ENCODE results near the gene NTM.
"Not testable (repeated sequence)": the region's sequence is repeated elsewhere in the genome, so short reads cannot be mapped to it uniquely, and the experiment has no call there.

The NTM gene

DNA sequence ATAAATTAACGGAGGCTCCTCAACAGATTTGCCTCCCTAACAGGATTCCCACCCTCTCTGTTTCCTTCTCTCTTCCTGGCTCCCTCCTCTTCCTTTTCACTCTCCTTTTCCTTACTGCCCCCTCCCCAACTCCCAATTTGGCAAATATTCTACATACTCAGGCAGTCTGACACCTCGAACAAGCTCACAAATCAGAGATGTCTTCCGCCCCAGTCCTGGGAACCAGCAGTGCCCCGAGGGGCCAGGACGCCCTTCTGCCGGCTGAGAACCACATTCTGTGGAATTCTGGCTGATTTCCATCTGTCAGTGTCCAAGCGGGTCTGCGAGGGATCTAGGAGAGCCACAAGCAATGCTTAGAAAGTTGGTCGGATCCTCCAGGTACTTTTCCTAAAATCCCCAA, 94.0 kb downstream of the NTM start:
- no peak for DNase-seq

DNA sequence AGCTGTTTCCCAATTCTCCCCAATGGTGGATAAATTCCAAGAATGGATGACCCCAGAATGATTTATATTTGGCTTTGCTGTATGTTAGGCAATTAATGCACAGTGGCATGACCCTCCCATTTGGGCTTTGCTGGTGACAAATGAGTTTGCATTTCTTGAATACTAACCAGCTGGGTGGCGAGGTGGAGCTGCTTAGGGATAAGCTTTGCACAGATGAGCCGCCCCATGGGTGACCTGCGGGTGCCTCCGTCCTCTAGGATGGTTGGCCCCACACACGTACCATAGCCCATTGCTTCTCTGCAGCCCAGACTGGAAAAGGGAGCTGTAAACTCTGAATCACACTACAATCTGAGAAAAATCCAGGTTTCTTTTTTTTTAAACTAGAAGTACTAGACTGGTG, 94.6 kb downstream of the NTM start:
- no peak for DNase-seq

DNA sequence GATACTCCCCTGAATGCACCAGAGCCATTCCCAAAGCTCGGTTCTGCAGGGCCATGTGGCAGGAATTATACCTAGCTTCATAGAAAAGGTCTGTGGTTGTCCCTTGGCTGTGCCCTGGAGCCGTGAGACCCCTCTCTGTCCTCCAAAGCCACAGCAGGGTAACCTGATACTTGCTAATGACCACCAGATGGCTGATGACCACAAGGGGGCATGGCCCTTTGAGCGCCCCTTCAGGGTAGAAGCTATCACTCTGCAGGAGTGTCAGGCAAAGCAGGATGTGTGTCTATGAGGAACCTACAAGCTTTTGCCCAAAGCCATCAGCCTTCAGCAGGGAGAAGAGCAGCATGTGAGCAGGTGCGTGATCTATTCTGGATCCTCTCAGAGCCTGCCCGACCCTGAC, 95.3 kb downstream of the NTM start:
- DNase-seq: no peak

DNA sequence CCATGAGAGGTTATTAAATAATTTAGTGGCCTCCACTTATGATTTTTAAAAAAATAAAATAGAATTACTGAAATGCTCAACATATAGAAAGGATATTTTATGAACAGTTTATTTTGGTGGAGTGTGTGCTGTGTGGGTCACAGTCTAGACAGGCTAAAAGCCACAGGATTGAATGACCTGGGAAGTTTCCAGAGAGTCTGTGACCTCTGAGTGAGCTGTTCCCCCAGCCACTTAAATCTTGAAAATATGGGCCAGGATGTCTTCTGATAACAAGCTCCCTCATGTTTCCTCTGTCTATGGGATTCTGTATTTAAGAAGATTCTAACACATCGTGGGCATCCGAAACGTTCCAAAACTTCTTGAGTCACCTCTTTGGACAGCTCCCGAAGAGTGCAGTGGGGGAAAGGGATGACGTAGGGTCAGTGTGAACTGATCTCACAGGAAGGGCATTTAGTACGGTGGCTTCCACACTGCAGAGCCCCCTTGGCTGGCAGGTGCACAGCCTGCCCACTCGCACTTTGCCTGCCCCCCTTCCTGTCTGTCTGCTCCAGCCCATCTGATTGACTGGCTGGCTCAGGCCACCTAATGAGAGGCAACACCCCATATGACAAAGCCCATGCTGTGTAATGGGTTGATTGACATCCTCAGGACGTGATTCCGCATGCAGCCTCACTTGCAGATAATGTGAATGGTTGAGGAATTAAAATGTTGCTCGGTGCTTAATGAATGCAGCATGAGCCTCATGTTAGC, 97.4 kb downstream of the NTM start:
- DNase-seq: no peak

DNA sequence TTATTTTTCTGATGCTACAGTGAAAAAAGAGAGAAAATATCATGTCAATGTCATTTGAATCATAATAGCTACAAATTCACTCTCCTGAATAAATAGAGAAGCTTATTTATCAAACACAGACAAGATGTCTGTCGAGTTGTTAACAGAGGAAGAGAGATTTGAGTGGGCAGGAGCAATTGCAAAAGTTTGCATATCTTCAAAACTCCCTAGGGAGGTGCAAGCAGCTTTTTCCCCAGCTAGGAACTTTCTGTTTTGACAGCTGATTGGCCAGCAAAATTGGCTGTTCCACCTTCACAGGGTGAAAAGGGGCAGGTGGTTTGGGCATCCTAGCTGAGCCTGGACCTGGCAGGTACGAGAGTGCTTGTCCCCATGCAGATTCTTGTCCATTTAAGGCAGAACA, 98.2 kb downstream of the NTM start:
- DNase-seq: no peak

DNA sequence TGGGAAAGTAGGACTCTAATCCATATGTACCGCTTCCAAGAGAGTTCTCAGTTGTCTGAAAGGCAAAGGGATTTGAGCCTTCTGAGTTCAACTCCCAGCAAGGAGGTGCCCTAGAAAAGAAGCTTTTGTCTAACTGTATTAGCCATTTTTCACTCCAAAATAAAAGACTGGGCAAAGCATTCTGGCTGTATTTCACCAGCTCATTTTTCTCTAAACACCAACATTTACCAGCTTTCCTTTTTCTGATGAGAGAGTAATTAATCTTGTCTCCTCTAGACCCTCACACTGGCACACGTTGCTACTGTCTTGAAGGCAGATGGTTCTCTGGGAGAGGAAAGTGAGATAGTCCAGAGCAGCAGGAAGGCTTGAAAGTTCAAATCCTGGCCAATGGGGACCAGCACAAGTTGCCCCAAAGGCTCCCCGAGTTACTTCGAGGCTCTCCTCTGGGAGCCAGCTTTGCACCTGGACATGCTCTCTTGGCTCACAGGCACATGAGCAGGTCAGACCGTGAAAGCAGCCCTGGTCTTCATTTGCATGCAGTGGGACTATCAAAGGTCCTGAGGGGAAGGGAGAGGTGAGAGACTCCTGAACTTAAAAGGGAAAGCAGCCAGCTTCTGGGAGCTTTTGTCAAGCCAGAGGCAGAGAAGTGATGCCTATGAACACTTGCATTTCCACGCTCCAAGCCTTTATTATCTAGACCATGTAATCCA, 100.0 kb downstream of the NTM start:
- no peak for DNase-seq

DNA sequence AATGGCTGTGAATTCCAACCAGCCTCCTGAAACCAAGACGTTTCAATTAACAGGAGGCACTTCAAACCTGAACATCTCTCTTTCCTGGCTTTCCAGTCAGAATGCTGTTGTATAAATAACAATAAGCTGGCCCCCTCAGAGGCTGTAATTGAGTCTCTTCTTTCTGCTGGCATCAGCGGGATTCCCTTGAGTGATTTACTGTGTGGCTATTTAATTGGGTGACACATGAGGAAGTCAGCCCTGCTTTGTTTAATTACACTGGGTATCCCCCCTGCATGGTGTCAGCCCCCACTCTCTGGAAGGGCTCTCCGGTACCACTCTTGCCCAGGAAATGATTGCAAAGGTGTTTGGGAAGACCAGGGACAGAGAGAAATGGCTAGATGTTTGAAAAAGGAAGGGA, 101.6 kb downstream of the NTM start:
- no peak for DNase-seq

DNA sequence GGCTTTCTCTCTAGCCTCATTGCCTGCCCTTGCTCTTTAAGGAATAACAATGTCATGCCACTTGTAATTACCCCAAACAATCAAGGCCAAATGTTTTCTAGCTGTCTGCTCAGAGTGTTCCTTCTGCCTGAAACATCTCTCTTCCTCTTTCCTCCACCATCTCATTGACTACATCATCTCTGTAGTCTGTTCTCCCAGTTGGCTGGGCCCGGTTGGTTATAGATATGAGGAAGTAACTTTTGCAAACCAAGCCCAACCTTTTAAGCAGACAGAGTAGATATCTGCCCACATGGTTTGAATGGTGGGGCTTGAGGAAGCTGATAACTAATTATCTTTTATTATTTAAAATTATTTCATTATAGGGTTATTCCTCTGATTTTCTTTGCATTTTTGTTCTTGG, 104.5 kb downstream of the NTM start:
- no peak for DNase-seq

DNA sequence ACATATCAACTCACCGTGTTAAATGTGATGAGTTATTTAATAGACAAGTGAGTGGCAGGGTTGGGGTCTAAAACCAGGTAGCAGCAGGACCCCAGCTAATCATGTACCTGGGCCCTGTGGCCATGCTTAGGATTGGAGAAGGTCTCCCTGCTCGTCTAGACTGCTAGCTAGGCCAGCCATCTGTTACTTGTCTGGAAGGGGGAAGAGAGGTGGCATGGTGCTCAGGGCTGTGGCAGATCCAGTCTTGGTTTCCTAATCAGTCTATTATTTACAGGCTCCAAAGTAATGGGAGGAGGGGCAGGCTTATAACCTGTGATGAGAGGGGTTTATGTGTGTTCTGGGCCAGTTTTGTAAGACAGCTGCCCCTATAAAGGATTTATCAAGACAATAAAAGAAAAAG, 105.9 kb downstream of the NTM start:
- no peak for DNase-seq

DNA sequence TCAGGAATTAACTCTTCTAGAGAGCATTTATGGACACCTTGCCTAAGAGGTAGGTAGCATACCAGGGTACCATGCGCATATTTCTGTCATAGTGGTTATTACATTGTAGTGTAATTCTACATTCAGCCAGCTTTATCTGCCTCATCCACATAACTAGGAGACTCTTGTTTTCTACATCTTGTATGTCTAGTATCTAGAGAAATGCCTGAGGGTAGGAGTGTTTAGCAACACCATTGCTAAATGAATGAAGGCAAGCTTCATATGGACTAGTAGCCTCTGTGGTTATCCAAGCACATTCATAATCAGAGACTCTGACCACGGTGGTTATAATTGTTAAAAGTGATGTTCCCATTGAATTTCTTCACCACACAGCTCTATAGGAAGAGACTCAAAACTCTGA, 107.9 kb downstream of the NTM start:
- DNase-seq: no peak

DNA sequence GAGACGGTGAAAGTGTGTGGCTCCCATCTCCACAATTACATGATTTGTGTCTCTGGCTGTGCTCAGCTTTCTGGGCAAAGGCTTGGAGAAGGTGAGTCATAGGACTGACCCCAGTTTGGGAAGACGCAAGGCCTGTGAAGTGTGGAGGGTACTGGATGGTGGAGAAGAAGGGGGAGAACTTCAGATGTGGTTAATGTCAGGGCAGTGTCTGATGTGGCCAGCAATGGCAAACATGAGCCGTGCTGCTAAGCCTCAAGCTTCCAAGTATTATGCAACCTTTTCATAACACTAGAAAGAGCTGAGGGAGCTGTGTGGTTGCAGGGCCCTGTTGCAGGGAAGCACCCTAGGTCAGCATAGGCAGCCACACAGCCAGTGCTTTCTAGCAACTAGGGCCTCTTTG, 110.9 kb downstream of the NTM start:
- no peak for DNase-seq

DNA sequence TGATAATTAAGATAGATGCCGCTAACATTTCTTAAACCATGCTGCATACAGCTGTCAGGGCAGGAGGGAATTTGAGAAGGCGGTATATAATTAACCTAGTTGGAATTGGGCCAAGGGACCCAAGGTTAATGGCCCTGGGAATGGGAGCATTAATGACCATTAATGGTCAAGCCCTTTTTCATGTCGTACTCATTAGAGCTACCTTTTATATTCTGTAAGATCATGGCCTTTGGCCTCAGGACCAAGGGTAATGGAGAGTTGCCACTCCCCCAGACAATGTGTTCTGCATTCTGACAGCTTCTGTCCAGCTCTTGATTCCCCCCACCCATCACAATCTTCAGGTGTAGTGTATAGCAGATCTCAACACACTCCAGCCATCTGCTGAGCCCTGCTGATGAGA, 111.6 kb downstream of the NTM start:
- DNase-seq: no peak

DNA sequence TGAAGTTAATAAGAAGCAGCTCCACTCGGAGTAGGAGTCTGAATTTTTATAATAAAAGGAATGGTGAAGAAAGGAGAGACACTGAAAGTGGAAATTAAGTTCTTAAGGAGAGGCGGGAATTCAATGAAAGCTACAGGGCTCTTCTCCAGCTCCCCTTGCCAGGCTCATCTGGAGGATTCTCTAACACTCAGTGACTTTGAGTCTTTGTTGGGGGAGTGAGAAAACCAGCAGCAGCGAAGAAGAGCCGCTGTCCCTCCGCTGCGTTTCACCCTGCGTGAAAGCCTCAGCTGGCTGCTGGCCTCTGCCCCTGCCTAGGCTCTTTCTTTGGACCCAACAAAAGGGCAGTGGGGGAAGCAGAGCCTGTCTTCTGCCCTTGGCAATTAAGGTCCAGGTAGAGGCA, 113.0 kb downstream of the NTM start:
- no peak for DNase-seq

DNA sequence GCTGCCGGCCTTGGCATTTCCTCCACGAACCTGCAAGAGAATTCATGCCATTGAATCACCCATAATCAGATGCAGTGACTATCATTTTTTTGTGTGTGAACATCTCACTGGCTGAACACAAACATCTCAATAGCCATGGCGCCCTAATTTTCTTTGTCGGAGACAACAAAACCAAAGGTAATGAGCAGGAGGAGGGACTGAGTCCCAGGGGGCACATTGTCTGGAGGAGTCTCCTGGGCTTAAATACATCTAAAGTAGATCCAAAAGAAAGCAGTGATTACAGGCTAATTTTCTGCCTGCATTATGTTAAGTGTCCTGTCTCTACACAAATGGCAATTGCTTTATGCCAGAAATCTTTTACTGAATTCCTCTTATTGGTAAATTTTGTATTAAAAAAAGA, 113.5 kb downstream of the NTM start:
- DNase-seq: no peak

DNA sequence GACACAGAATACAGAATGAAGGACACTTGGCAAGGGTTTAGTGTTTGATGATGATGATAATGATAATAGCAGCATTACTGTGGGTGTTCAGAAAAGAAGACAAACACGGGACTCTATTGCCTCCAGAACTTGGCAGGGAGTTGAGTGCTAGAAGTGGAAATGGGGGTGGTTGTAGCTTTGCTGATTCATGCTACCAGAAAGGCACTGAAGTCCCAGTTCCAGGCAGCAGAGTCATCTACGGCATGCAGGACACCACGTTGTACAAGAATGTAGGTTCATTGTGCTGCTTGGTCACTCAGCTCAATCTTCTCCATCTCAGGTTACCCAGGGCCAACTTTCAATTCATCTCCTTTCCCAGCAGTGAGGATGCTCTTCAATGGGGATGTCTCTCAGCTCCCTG, 115.7 kb downstream of the NTM start:
- DNase-seq: no peak

DNA sequence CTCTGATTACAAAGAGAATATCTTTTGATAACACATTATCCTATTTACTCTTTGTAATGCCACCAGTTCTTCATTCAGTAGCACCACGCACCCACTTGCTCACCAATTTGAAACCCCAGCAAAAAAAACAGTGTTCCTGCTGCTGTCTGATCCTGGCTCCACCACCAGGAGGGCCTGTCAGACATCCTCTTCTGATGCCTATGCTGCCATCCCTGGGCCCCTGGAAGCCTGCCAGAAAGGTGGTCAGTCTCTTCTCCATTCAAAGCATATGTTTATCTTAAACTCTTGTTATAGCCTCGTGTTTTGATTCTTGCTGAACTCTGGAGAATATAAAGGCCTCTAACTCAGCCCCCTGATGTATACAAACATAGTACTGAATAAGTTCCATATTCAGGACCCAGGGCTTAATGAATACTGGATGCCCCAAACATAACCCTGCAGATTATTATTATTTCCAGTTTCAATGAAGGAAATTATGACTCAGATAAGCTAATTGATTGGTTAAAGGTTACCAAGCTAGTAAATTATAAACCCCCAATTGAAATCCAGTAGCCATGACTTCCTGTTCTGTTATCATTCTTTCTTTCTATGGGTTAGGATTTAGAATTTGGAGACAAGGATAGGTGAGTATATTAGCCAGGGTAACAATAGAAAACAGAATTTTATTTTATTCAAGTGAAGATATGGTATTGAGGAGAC, 116.7 kb downstream of the NTM start:
- DNase-seq: no peak

DNA sequence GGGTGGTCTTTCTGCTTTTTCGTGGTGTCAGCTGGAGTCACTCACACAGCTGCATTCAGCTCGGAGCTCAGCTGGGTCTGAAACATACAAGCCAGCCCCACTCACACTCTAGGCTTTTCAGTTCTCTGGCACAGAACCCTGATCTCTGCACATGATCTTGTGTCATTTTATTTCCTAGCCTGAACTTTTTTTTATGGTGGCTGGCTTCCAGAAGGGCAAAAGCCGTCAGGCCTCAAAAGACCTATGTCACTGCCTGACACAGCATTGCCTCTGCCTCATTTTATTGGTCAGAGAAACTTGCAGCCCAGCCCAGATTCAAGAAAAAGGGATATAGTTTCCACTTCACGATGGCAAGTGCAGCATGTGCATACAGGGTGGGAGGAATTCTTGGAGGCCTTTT, 117.8 kb downstream of the NTM start:
- no peak for DNase-seq

DNA sequence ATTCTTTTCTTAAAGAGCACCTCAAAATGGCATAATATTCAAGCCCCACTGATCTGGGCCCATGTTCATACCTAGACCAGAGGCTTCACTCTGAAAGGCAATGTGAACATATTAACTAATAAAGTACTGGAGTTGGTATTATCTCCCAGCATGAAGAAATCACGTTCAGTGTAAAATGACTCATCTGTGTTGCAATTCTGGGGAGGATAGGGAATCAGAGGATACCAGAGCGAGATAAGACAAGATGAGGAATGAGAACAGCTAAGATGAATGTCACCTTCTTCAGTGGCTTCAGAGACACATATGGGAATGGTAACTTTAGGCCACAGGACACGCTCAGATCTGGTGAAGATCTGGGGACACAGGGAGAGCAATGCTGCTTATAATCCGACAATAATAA, 121.1 kb downstream of the NTM start:
- no peak for DNase-seq

DNA sequence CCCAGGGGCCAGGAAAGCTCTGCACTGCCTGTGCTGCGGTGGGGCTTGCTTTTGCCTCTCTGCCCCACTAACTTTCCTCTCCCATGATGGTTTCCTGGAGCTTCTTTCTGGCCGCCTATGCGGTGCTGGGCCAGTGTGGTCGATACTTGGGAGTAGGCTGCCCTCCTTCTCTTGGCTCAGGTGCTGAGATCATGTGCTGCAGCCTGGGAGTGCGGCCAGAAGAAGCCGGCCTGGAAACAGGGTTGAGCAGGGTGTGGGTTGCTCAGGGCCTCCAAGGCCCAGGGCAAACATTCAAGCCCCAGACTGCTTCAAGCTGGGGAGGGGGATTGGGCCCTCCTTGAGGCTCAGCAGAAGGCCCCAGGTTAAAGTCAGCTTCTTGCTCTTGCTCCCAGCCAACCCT, 125.0 kb downstream of the NTM start:
- DNase-seq: no peak

DNA sequence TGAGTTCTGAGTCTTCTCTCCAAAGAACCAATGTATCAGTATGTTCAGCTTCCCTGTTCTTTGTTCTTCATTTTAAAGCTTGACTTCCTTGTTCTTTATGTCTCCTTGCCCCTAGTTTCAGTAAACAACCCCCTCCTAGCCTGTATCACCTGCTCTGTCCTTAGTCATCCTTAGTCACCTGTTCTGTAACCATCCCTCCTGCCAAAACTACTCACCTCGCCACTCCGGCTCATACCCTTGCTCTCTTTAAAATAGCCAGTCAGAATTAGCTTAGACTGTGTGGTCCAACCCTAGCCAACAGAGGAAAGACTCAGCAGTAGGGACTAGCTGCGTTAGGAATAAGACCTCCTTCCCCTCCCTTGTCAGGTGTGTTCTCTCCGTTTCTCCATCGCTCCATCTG, 127.3 kb downstream of the NTM start:
- DNase-seq: not testable (repeated sequence)

DNA sequence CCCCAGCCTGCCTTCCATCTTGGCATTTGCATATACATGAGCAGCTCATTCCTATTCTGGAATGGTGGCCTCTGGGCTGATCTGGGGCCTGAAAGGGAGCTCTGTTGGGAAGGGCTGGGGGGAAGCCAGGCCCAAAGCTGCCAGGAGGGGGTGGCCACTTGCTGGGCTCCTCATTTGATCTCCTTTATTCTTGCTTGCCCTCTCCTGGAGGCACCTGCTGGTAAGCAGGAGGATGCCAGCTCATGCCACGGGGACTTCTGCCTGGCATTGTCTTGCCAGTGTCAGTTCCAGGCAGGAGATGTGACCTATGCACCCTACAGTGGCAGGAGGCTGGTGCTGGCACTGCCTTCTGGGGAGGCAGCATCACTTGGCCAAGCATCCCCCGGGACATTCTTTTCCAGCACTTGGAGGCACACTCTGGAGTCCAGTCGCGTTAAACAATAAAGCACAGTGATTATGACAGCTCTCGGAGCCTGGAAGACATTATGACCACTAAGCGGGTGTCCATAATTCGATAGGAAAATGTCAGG, 128.3 kb downstream of the NTM start:
- no peak for DNase-seq

DNA sequence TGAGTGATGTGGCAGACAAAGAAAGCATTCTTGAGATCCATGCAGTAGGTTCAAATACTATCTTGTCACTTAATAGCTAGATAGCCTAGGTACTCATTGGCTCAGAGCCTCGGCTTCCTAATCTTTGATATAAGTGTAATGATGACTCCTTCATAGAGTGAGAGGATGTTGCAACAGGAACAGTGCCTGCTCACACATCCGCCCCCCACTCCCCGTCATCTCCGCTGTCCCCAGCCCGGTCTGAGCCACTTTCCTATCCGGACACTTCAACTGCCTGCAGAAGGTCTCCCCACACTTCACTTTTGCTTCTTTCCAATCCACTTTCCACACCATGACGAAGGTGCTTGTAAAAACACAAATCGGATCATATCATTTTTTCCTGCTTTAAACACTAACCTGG, 128.8 kb downstream of the NTM start:
- no peak for DNase-seq

DNA sequence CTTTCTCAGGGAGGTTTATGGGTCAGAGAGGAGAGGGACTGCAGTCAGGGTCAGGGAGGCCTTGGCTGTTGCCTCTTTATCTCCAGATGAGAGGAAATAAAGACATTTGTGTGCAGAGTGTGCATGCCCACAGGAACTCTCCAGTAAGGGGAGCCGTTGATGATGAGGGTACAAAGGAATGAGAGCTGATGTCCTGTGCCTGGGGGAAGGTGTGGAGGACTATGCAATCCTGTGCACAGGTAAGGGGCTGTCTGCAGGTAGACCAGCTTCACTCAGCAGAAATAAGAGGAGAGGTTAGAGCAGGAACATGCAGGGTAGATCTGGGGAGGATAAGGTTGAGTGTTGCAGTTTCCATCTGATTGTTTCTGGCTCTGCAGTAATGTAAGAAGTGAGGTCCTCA, 132.6 kb downstream of the NTM start:
- no peak for DNase-seq

Data from T-helper 9 cell (primary cell).